ENCODE measurements around the gene FAM120A. TPM values are rescaled to one million over a fixed set of nuclear protein-coding genes. Genes with fewer than 3 reads are reported as not detected.

Gene FAM120A
- total RNA-seq, 1 experiment from 2014 or later: 60.5 TPM

DNA sequence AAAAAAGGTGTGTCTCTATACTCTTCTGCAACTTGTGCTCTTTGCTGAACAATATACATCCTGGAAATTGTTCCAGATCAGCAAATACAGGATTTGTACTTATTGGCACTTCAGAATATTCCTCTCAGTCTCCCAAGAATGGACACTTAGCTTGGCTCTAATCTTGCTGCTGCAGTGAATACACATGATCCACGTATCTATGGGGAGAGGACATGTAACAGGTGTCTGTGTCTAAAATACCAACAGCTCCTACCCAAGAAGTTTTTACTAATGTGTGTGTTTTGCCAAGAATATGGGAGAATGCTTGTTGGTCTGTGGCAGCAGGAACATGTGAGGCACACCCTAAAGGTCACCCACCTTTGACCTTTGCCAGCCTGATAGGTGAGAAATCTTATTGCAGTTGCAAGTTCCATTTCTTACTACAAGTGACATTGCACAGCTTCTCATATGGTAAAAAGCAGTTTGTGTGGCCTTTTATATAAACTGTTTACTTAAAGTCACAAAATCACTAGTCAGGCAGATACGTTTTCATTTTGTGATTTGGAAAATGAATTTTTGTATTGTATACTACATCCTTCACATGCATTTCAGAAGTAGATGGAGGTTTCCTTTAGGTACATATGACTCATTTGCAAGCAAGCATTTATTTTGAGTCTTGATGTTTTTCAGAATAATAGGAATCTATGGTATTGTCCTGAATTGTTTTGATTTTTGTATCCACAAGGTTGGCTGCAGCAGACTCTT lies 160.7 kb downstream of the FAM120A start:
- in situ Hi-C loops (cut with HindIII; ENCODE audit: low pct_unique_long_range_greater_than_20kb, low sequenced_read_pairs): no loop called here
- no peak for DNase-seq (ENCODE audit: low read depth, low spot score)

- in situ Hi-C loops (cut with HindIII; ENCODE audit: low pct_unique_long_range_greater_than_20kb, low sequenced_read_pairs): no loop called here
- DNase-seq (ENCODE audit: low read depth, low spot score): no peak
Observed at GRCh38 chr9:93612796-93613154, 161.3 kb downstream of the FAM120A start.

- DNase-seq (ENCODE audit: low read depth, low spot score): no peak
- in situ Hi-C loops (cut with HindIII; ENCODE audit: low pct_unique_long_range_greater_than_20kb, low sequenced_read_pairs): no loop called here
Observed at GRCh38 chr9:93613174-93613573, 161.7 kb downstream of the FAM120A start.

DNA sequence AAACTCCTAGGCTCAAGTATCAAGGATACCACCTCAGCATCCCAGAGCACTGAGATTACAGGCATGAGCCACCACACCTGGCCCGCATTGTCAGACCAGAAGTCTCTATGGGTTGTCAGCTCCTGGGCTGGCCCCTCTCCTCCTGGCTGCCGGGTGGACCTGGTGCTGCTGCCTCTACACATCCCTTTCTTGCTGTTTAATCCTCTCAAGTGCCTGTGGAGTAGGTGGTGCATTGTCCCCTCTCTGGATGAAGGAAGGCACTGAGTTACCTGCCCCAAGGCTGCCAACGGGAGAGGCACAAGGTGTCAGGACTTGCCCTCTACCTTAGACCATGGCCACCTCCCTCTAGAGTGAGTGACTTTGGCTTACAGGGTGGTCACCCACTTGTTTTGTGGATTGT lies 162.3 kb downstream of the FAM120A start:
- in situ Hi-C loops (cut with HindIII; ENCODE audit: low pct_unique_long_range_greater_than_20kb, low sequenced_read_pairs): no loop called here
- DNase-seq (ENCODE audit: low read depth, low spot score): no peak

- DNase-seq (ENCODE audit: low read depth, low spot score): no peak
Observed at GRCh38 chr9:93614830-93615468, 163.5 kb downstream of the FAM120A start.

More at GRCh38 chr9:93614830-93615468, 163.5 kb downstream of the FAM120A start:
- in situ Hi-C loops (cut with HindIII; ENCODE audit: low pct_unique_long_range_greater_than_20kb, low sequenced_read_pairs): no loop called here

Small RNAs within 50 kb of the gene (small RNA-seq; reads per million reads assigned to genes)
- gene RF00019: 0 reads per million in 2 experiments

Other genes with a start within 250 kb of the FAM120A start
- 38.0 and 41.1 TPM in 2 replicates for gene FAM120AOS, start 1.9 kb downstream of the FAM120A start, total RNA-seq (2014; rRNA removed; shearing (Covaris generic))
- 12.9 and 14.9 TPM in 2 replicates for gene PHF2, start 124.9 kb downstream of the FAM120A start, total RNA-seq (2014; rRNA removed; shearing (Covaris generic))

Measured in SK-MEL-5 (cell line).